Endodermal cell (in vitro differentiated cells): ENCODE measurements around the gene TMEM236. TPM values are rescaled to one million over a fixed set of nuclear protein-coding genes. Genes with fewer than 3 reads are reported as not detected.

Source experiments
- DNase-seq: peaks from one replicate; pipeline ENCODE4 v3.0.0-alpha.2; 2017
- H3K27ac ChIP-seq: 2 replicates; pipeline ENCODE4 v1.5.1; 2013; ENCODE audit warnings: mild to moderate bottlenecking, low read depth, low read length, moderate library complexity
- H3K27me3 ChIP-seq: 2 replicates; pipeline ENCODE4 v1.6.1; 2013; ENCODE audit warnings: mild to moderate bottlenecking, low read length, moderate library complexity; ENCODE audit not compliant: insufficient read depth, control insufficient read depth, poor library complexity, severe bottlenecking
- H3K36me3 ChIP-seq: 2 replicates; pipeline ENCODE4 v1.7.0; 2013; ENCODE audit warnings: mild to moderate bottlenecking, low read length, moderate library complexity; ENCODE audit not compliant: control insufficient read depth, insufficient read depth
- H3K4me1 ChIP-seq: one replicate; pipeline ENCODE4 v1.7.0; 2013; ENCODE audit warnings: low read length; ENCODE audit not compliant: control insufficient read depth, insufficient read depth
- H3K4me3 ChIP-seq: 2 replicates; pipeline ENCODE4 v1.5.1; 2013; ENCODE audit warnings: mild to moderate bottlenecking, low read length, moderate library complexity
- H3K9ac ChIP-seq: 2 replicates; pipeline ENCODE4 v1.6.1; 2013; ENCODE audit warnings: mild to moderate bottlenecking, low read length, moderate library complexity; ENCODE audit not compliant: poor library complexity, severe bottlenecking; ENCODE audit errors: extremely low read depth
- H3K9me3 ChIP-seq: 2 replicates; pipeline ENCODE4 v1.6.1; 2013; ENCODE audit warnings: mild to moderate bottlenecking, low read length, moderate library complexity; ENCODE audit not compliant: control insufficient read depth
- H3K27ac Mint-ChIP-seq: 2 replicates; pipeline ENCODE4 v1.8.0; 2020; ENCODE audit warnings: mixed read lengths
- H3K27me3 Mint-ChIP-seq: 2 replicates; pipeline ENCODE4 v1.8.0; 2021; ENCODE audit warnings: mild to moderate bottlenecking, mixed read lengths; ENCODE audit not compliant: insufficient read depth
- H3K36me3 Mint-ChIP-seq: 2 replicates; pipeline ENCODE4 v1.8.0; 2020; ENCODE audit warnings: low read depth, mixed read lengths
- H3K4me1 Mint-ChIP-seq: 2 replicates; pipeline ENCODE4 v1.8.0; 2020; ENCODE audit warnings: mixed read lengths
- H3K4me3 Mint-ChIP-seq: 2 replicates; pipeline ENCODE4 v1.8.0; 2020; ENCODE audit warnings: mild to moderate bottlenecking, moderate library complexity, mixed read lengths
- H3K9me3 Mint-ChIP-seq: 2 replicates; pipeline ENCODE4 v1.8.0; 2020; ENCODE audit warnings: mild to moderate bottlenecking, mixed read lengths
- CTCF ChIP-seq: fragments of 200-600 bp; sonication (generic); conservative IDR thresholded peaks from 2 replicates; pipeline ENCODE4 v1.5.0; 2021; ENCODE audit warnings: antibody characterized with exemption, mild to moderate bottlenecking
- WGBS, 2 experiments: methylation state at CpG; one replicate each; pipeline versions ENCODE4 v1.1.5 to v1.1.7; 2013; ENCODE audit warnings: missing lambda C conversion rate in 2 of 2, mixed read lengths in 1 of 2; ENCODE audit not compliant: insufficient coverage in 1 of 2, insufficient read length in 1 of 2; 5-methylcytosine and 5-hydroxymethylcytosine counted together
- total RNA-seq, 2 donors: library from RNA; stranded (reverse); fragmentation: NEBNext Ultra II Directional in 1 of 2; extraction: Animal tissue kit (Norgen Biotek cat#: 25700) in 1 of 2; gene quantifications; 2 replicates in 1 of 2; 3 replicates in 1 of 2; pipeline ENCODE4 v1.2.1, GENCODE V29; 2021

Gene TMEM236
- total RNA-seq, 2 donors from 2014 or later = 0.04 TPM; not detected in 1

- H3K4me1 ChIP-seq = no peaks in the 10 kb centered on the region
- no peak for DNase-seq
- TF ChIP-seq CTCF = no peak
- H3K9me3 ChIP-seq = no peaks in the 10 kb centered on the region
- Mint-ChIP-seq H3K4me3 (no peak overlapping the region), H3K27me3 (no peaks in the 10 kb centered on the region), H3K27ac (no peak overlapping the region), H3K36me3 (no peaks in the 10 kb centered on the region), H3K4me1 (no peaks in the 10 kb centered on the region), H3K9me3 (no peaks in the 10 kb centered on the region)
- H3K4me3 ChIP-seq = no peak overlapping the region
- no peak overlapping the region for H3K27ac ChIP-seq
- H3K27me3 ChIP-seq = no peaks in the 10 kb centered on the region
- H3K36me3 ChIP-seq = no peaks in the 10 kb centered on the region
- WGBS, 2 experiments = 100% methylated on average over 1 of the region's 1 CpG
- no peak overlapping the region for H3K9ac ChIP-seq
Measured at GRCh38 chr10:17817316-17817715, 65.3 kb downstream of the TMEM236 start.

GRCh38 chr10:17817790-17818189 lies 65.8 kb downstream of the TMEM236 start:
- no peak overlapping the region for H3K9ac ChIP-seq
- no peaks in the 10 kb centered on the region for H3K4me1 Mint-ChIP-seq
- no peaks in the 10 kb centered on the region for H3K36me3 ChIP-seq
- no peaks in the 10 kb centered on the region for H3K9me3 Mint-ChIP-seq
- H3K4me3 ChIP-seq = no peak overlapping the region
- no peaks in the 10 kb centered on the region for H3K36me3 Mint-ChIP-seq
- no peak overlapping the region for H3K27ac ChIP-seq
- no peak for DNase-seq
- no peaks in the 10 kb centered on the region for H3K4me1 ChIP-seq
- TF ChIP-seq CTCF = no peak
- H3K27ac Mint-ChIP-seq = no peak overlapping the region
- H3K27me3 Mint-ChIP-seq = no peaks in the 10 kb centered on the region
- H3K4me3 Mint-ChIP-seq = no peak overlapping the region
- WGBS, 2 experiments = 98 to 100% methylated on average over 2 to 3 of the region's 3 CpGs
- H3K9me3 ChIP-seq = no peaks in the 10 kb centered on the region
- H3K27me3 ChIP-seq = no peaks in the 10 kb centered on the region

- TF ChIP-seq CTCF = no peak
- Mint-ChIP-seq H3K27ac (no peak overlapping the region), H3K4me3 (no peak overlapping the region), H3K27me3 (no peaks in the 10 kb centered on the region), H3K9me3 (no peaks in the 10 kb centered on the region), H3K36me3 (no peaks in the 10 kb centered on the region), H3K4me1 (no peaks in the 10 kb centered on the region)
- no peak for DNase-seq
- Histone ChIP-seq H3K9me3 (no peaks in the 10 kb centered on the region), H3K27me3 (no peaks in the 10 kb centered on the region), H3K27ac (no peak overlapping the region), H3K4me3 (no peak overlapping the region), H3K4me1 (no peaks in the 10 kb centered on the region), H3K9ac (no peak overlapping the region), H3K36me3 (no peaks in the 10 kb centered on the region)
- 91 to 94% methylated on average over 5 to 7 of the region's 7 CpGs for WGBS, 2 experiments
Measured at GRCh38 chr10:17819836-17820235, 67.8 kb downstream of the TMEM236 start.
